PC-9 (cell line): ENCODE measurements around the gene ROR2.

ENCODE experiments used
- CTCF ChIP-seq: fragments of 200-600 bp; sonication (generic); conservative IDR thresholded peaks from 2 replicates; pipeline ENCODE4 v1.6.1; 2017; ENCODE audit warnings: mixed run types, antibody characterized with exemption, mild to moderate bottlenecking, moderate library complexity
- EZH2 ChIP-seq: fragments of 200-600 bp; sonication (generic); IDR thresholded peaks from 2 replicates; pipeline ENCODE4 v1.8.0; 2017; ENCODE audit warnings: antibody characterized with exemption, low read depth

GRCh38 chr9:91867740-91868139 lies 82.3 kb downstream of the ROR2 start:
- TF ChIP-seq CTCF (no peak), EZH2 (no peak)
